ENCODE data around the gene KCNK7. TPM values are rescaled to one million over a fixed set of nuclear protein-coding genes. Genes with fewer than 3 reads are reported as not detected.

The KCNK7 gene
- total RNA-seq, 1 experiment from 2014 or later = 0.61 TPM

DNA sequence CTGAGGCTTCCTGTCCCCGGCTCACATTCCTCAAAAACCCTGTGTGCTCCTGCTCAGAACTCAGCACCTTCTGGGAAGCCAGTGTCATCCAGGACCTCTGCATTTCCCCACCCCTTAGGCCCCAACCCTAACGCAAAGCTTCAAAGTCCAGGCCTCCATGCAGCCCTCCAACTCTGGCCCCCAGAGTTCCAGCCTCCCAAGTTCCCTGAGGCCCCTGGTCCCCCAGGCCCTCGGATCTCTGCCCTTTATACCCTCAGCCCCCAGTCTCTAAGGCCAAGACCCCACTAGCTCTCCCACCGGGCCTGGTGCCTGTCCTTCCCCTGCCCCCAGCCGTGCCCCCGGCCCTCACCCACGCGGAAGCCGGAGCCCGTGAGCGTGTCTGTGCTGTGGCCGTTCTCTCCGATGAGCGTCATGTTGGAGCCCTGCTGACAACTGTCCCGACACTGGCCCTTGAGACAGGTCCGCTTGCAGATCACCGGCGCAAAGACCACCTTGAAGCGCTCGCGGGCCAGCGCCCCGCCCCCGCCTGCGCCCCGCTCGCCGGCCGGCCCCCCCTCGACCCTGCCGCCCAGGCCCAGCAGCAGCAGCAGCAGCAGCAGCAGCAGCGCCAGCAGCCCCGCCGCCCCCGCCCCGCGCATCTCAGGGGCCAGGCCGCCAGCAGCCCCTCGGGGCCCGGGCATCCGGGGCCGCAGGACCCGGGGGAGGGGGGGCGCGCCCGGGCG is 38.2 kb downstream of the KCNK7 start:
- ATAC-seq (no peak), DNase-seq (ENCODE audit: low read depth, low spot score) (no peak)
- no peak overlapping the region for H2AFZ ChIP-seq (ENCODE audit: low read depth, low read length, poor library complexity, severe bottlenecking)
- no peaks in the 10 kb centered on the region for H3K27me3 ChIP-seq (ENCODE audit: insufficient read depth, low read length)
- no peaks in the 10 kb centered on the region for H3K9me2 ChIP-seq (ENCODE audit: insufficient read depth)
- H4K20me1 ChIP-seq (ENCODE audit: insufficient read depth) = no peaks in the 10 kb centered on the region
- ChIA-PET CTCF (interaction anchor here (1.7 kb wide), 1 partner anchor 17 kb away, joined by 14 read pairs; no protein-coding TSS in a partner anchor), POLR2A (interaction anchor here (0.7 to 1.0 kb wide), 3 partner anchors 9 to 15 kb away, joined by 3 to 4 read pairs (median 4); partner anchors contain the start of gene FAM89B), RAD21 (ENCODE audit: low non-redundant PET in 1 of 2, low total read pairs in 2 of 2, uncharacterized antibody in 2 of 2, unreplicated experiment in 2 of 2) (interaction anchor here in 1 of 2 experiments (1.2 kb wide), 1 partner anchor 15 kb away, joined by 3 read pairs; the partner anchor contains the start of gene FAM89B)
- TF ChIP-seq ZNF274 (IDR thresholded peaks at IDR 0.05; ENCODE audit: low read depth, low read length) = no peak
- TF ChIP-seq ZFX (IDR thresholded peaks at IDR 0.05) = no peak; the same call in 1 of the 2 replicates
- TF ChIP-seq SRF (IDR thresholded peaks at IDR 0.05; ENCODE audit: low read depth) = no peak
- no peak for TF ChIP-seq RAD21 (IDR thresholded peaks at IDR 0.05; ENCODE audit: low read depth)
- TF ChIP-seq EZH2 (IDR thresholded peaks at IDR 0.05) = no peak
- TF ChIP-seq CEBPB (IDR thresholded peaks at IDR 0.05; ENCODE audit: low read depth) = no peak
- no peak for TF ChIP-seq POLR2A (IDR thresholded peaks at IDR 0.05; ENCODE audit: borderline replicate concordance, extremely low read depth, insufficient read depth, insufficient read length)
- no peak for TF ChIP-seq SP1 (IDR thresholded peaks at IDR 0.05; ENCODE audit: low read depth)
- TF ChIP-seq, protein P1, sequence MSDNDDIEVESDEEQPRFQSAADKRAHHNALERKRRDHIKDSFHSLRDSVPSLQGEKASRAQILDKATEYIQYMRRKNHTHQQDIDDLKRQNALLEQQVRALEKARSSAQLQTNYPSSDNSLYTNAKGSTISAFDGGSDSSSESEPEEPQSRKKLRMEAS (IDR thresholded peaks at IDR 0.05) = no peak
- no peak for TF ChIP-seq CBX3 (IDR thresholded peaks at IDR 0.05; ENCODE audit: low read depth)
- no peak for TF ChIP-seq SIN3A (IDR thresholded peaks at IDR 0.05; ENCODE audit: low read depth)
- TF ChIP-seq CTCF (IDR thresholded peaks at IDR 0.05 in 2 of 3, conservative IDR thresholded peaks at IDR 0.05 in 1 of 3; ENCODE audit: borderline replicate concordance in 1 of 3, insufficient read depth in 1 of 3, low read depth in 2 of 3, low read length in 2 of 3) = no peak
- no peak for TF ChIP-seq EZH2phosphoT487 (IDR thresholded peaks at IDR 0.05; ENCODE audit: borderline replicate concordance)
- TF ChIP-seq POLR2AphosphoS5 (IDR thresholded peaks at IDR 0.05; ENCODE audit: low read depth, low read length) = no peak
- TF ChIP-seq ZBTB33 (IDR thresholded peaks at IDR 0.05; ENCODE audit: extremely low read depth, insufficient replicate concordance, low read length) = no peak
- TF ChIP-seq YY1 (IDR thresholded peaks at IDR 0.05; ENCODE audit: extremely low read depth, insufficient replicate concordance, low read depth, low read length) = no peak
- no peak for TF ChIP-seq ELF1 (IDR thresholded peaks at IDR 0.05; ENCODE audit: borderline replicate concordance, low read depth)
- no peak for TF ChIP-seq FOSL1 (IDR thresholded peaks at IDR 0.05; ENCODE audit: low read depth)
- TF ChIP-seq EGR1 (IDR thresholded peaks at IDR 0.05; ENCODE audit: low read depth) = no peak
- TF ChIP-seq, protein P2, sequence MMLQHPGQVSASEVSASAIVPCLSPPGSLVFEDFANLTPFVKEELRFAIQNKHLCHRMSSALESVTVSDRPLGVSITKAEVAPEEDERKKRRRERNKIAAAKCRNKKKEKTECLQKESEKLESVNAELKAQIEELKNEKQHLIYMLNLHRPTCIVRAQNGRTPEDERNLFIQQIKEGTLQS (IDR thresholded peaks at IDR 0.05) = no peak
- H3K4me3 ChIP-seq (replicated peaks in 1 of 2; ENCODE audit: low read depth in 1 of 2, low read length in 2 of 2) = peak overlapping the region; percentile 64 to 68
- H3K27ac ChIP-seq (ENCODE audit: low read depth, low read length) = peak overlapping the region; percentile 99
- H3K9ac ChIP-seq (ENCODE audit: low read length) = peak overlapping the region; percentile 83
- peak overlapping the region; percentile 96 for H3K4me2 ChIP-seq (ENCODE audit: low read length)
- H3K9me3 ChIP-seq (ENCODE audit: control insufficient read depth in 1 of 2, insufficient read depth in 1 of 2, low read depth in 1 of 2, low read length in 2 of 2) = no peaks in the 10 kb centered on the region
- H3K79me2 ChIP-seq (ENCODE audit: insufficient read depth, low read length) = peaks cover 28% of the 10 kb centered on the region
- intact Hi-C loops (cut with micrococcal nuclease) = no loop called here
- H3K4me1 ChIP-seq (ENCODE audit: control insufficient read depth in 1 of 2, insufficient read depth in 2 of 2, low read length in 2 of 2) = peaks cover 80 to 94% of the 10 kb centered on the region in 2 experiments
- no TSS peak for BruUV-seq (replicated peaks)
- 0 out of 4 replicates have a peak, but pooled peaks cover 0 to 2% of the 10 kb centered on the region in 2 experiments for H3K36me3 ChIP-seq (ENCODE audit: control insufficient read depth in 1 of 2, insufficient read depth in 2 of 2, low read length in 2 of 2)
